GM04503 (cell line): ENCODE measurements around the gene IKBKG.
"Not testable (repeated sequence)": the region's sequence is repeated elsewhere in the genome, so short reads cannot be mapped to it uniquely, and the experiment has no call there.

Experiments used
- DNase-seq: peaks from one replicate; pipeline ENCODE4 v3.0.0-alpha.2; 2012; ENCODE audit warnings: low read depth

IKBKG gene

DNA sequence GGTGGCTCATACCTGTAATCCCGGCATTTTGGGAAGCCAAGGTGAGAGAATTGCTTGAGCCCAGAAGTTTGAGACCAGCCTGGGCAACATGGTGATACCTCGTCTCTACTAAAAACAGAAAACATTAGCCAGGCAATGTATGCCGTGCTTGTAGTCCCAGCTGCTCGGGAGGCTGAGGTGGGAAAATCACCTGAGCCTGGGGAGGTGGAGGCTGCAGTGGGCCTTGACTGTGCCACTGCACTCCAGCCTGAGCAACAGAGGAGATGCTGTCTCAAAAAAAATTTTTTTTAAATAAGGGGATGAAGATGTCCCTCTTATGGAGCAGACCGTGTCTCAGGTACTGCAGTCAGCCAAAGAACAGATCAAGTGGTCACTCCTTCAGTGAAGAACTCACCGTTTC is 58.1 kb downstream of the IKBKG start:
- DNase-seq = no peak

DNA sequence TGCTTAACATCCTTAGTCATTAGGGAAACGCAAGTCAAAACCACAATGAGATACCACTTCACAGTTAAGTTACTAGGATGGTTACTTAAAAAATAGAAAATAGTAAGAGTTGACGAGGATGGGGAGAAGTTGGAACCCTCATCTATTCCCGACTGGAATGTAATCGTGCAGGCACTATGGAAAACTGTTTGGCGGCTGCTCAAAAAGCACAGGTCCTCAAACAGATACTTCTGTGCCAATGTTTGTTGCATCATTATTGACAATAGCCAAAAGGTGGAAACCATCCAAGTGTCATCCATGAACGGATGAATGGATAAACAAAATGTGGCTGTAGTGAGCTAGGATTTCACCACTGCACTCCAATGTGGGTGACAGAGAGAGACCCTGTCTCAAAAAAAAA is 60.0 kb downstream of the IKBKG start:
- DNase-seq = no peak

DNA sequence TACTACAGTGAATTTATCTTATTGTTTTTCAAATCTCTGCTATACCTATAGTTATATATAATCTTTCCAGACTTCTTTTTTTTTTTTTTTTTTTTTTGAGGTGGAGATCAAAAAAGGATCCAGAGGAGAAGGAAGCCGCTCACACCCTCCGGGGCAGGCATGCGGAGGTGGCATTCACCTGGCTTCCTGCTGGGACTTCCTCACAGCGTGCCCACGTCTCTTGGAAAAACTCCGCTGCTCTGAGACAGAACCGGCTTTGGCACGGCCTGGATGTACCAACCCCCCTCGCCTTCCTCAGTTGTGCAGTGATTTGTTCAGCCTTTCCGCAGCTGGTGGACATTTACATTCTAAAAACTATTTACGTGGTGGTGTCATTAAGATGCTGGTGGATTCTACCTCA is 60.6 kb downstream of the IKBKG start:
- not testable (repeated sequence) for DNase-seq

DNA sequence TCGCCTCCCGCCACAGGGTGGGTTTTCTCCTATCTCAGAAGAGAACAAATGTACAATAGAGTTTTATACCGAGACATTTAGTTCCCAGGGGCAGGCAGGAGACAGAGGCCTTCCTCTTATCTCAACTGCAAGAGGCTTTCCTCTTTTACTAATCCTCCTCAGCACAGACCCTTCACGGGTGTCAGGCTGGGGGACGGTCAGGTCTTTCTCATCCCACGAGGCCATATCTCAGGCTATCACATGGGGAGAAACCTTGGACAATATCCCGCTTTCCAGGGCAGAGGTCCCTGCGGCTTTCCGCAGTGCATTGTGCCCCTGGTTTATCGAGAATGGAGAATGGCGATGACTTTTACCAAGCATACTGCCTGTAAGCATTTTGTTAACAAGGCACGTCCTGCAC is 61.4 kb downstream of the IKBKG start:
- not testable (repeated sequence) for DNase-seq

DNA sequence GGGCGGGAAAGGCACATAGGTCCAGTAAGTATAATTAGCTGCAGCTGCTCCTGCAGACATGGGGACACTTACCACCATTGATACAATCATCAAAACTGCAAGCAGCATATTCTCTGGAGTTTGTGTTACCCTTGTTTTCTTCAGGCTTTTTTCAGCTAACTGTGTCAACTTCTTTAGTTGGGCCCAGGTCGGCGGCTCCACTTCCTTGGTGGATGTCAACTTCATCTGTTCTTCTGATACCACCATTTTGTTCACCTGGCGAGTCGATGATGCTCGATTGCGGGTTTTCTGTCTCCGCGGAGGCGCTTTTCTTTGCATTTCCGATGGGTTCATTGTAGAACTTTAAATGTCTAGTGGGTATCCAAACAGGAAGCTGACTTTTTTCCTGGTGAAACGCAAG is 63.7 kb downstream of the IKBKG start:
- not testable (repeated sequence) for DNase-seq

DNA sequence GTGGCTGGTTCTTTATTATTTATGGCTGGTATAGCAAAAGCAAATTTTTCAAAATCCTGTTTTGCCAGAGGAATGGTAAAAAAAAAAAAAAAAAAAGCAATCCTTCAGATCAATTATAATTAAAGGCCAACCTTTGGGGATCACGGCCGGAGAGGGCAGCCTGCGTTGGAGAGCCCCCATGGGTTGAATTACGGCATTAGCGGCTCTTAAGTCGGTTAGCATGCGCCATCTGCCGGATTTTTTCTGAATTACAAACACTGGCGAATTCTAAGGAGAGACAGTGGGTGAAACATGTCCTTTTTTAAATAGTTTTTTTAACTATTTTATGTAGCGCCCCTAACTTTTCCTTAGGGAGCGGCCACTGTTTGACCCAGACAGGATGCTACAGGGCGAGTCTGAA is 66.2 kb downstream of the IKBKG start:
- not testable (repeated sequence) for DNase-seq
